GM06990 (cell line): Measurements from ENCODE around the gene MEGF6.

Experiments
- DNase-seq: peaks from one replicate; pipeline ENCODE4 v3.0.0-alpha.2; 2011; ENCODE audit not compliant: insufficient read length; ENCODE audit errors: extremely low read depth
- H3K27me3 ChIP-seq: replicated peaks from 2 replicates; pipeline ENCODE4 v1.6.0; 2011; ENCODE audit warnings: low read length; ENCODE audit not compliant: control insufficient read depth, insufficient read depth
- H3K36me3 ChIP-seq: 2 replicates; pipeline ENCODE4 v1.5.1; 2011; ENCODE audit warnings: low read length; ENCODE audit not compliant: control insufficient read depth, insufficient read depth
- H3K4me3 ChIP-seq: replicated peaks from 2 replicates; pipeline ENCODE4 v1.5.1; 2011; ENCODE audit warnings: low read depth, mild to moderate bottlenecking, control low read depth, low read length
- CTCF ChIP-seq: IDR thresholded peaks from 2 replicates; pipeline ENCODE4 v1.5.1; 2011; ENCODE audit warnings: low read length, control low read depth, mild to moderate bottlenecking, inconsistent platforms; ENCODE audit not compliant: insufficient read depth, poor library complexity, severe bottlenecking

MEGF6 gene

GRCh38 chr1:3632298-3632697 is 21.0 kb upstream of the MEGF6 start:
- no peak for TF ChIP-seq CTCF
- no peak for DNase-seq

DNA sequence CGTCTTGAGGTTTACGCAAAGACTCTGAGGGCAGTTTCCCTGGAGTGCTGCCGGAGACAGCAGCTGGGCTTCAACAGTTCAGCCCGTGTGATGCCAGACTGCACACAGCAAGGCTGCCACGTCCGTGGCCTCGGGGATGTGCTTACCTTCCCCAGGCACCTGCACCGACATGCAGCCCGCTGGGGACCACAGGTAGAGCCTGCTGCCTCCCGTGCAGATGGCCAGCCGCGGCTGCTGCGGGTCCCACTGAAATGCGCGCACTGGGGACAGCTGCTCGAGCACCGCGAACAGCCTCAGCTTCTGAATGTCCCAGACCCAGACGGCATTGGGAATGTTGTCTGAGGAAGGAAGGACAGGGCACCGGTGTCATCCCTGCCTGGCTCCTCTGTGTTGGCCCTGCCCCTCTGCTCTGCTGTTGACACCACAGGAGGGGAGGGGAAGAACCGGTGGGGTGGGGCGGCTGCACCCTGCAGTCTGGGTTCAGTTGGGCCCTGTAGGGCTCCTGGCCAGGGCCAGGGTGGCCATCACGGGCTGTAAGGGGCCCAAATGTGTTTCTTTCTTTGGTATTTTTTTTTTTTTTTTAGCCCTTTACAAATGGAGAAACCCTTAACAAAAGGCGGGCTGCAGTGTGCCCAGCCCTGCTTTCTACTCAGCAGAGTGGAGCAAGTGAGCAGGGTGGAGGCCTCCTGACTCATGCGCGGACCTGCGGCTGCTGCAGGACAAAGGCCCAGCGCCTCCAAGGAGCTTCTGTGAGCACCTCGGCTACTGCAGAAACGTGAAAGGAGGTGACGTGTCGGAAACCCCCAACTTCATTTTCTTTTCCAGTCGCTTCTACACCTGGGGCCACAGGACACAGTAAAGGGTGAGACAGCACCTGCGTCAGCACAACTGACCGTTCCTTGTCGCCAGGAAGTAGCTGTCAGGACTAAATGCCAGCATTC is 20.3 kb upstream of the MEGF6 start:
- no peak for DNase-seq
- TF ChIP-seq CTCF, result no peak
- Histone ChIP-seq H3K27me3 (no peaks in the 10 kb centered on the region), H3K4me3 (no peak overlapping the region), H3K36me3 (peaks cover 49% of the 10 kb centered on the region)

More at GRCh38 chr1:3632298-3632697, 21.0 kb upstream of the MEGF6 start:
- Histone ChIP-seq H3K27me3 (no peaks in the 10 kb centered on the region), H3K4me3 (no peak overlapping the region), H3K36me3 (peaks cover 54% of the 10 kb centered on the region)

DNA sequence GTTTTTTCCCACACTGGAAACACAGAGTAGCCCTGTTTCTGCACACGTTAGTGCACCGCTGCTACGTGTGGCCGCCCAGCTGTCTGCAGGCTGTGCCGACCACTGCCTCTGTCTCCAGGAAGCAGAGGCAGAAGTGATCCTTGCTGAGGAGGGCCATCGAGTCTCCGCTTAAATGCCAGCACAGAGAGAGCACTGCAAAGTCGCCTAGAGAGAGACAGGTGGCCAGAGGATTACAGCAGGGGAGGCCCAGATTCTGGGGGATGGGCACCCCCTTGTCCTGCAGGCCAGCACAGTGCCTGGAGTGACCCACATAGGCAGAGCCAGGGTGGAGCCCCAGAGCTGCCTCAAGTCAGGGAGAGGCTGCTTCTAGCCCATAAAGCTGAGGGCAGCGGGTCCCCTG is 19.6 kb upstream of the MEGF6 start:
- Histone ChIP-seq H3K27me3 (no peaks in the 10 kb centered on the region), H3K4me3 (no peak overlapping the region), H3K36me3 (peaks cover 44% of the 10 kb centered on the region)
- no peak for TF ChIP-seq CTCF
- DNase-seq, result no peak

GRCh38 chr1:3630161-3630611 is 18.9 kb upstream of the MEGF6 start:
- no peak for DNase-seq
- no peak for TF ChIP-seq CTCF
- Histone ChIP-seq H3K36me3 (peaks cover 44% of the 10 kb centered on the region), H3K4me3 (no peak overlapping the region), H3K27me3 (no peaks in the 10 kb centered on the region)

- no peak for TF ChIP-seq CTCF
- H3K27me3 ChIP-seq, result no peaks in the 10 kb centered on the region
- peaks cover 41% of the 10 kb centered on the region for H3K36me3 ChIP-seq
- no peak for DNase-seq
- no peak overlapping the region for H3K4me3 ChIP-seq
Measured at GRCh38 chr1:3629561-3630160, 18.4 kb upstream of the MEGF6 start.
